Placental pericyte (primary cell): ENCODE measurements around the gene FBXW10. TPM values are rescaled to one million over a fixed set of nuclear protein-coding genes. Genes with fewer than 3 reads are reported as not detected.

Source experiments
- small RNA-seq: library from RNA; depleted of rRNA; stranded (forward); fragments of <200 nt; gene quantifications from one replicate; pipeline ENCODE3, GENCODE V24; 2012; ENCODE audit warnings: low replicate concordance
- total RNA-seq: library from RNA; depleted of rRNA; stranded (reverse); fragments of >200 nt; gene quantifications from 2 replicates; pipeline ENCODE4 v1.2.3, GENCODE V29; 2012

The FBXW10 gene
- under 0.01 TPM in 2 replicates for total RNA-seq

GRCh38 chr17:18743699-18744421 is at the start of gene FBXW10:
FBXW10 (plus strand) TSS chr17:18744054; CDS start chr17:18744245, 191 bp downstream.

DNA sequence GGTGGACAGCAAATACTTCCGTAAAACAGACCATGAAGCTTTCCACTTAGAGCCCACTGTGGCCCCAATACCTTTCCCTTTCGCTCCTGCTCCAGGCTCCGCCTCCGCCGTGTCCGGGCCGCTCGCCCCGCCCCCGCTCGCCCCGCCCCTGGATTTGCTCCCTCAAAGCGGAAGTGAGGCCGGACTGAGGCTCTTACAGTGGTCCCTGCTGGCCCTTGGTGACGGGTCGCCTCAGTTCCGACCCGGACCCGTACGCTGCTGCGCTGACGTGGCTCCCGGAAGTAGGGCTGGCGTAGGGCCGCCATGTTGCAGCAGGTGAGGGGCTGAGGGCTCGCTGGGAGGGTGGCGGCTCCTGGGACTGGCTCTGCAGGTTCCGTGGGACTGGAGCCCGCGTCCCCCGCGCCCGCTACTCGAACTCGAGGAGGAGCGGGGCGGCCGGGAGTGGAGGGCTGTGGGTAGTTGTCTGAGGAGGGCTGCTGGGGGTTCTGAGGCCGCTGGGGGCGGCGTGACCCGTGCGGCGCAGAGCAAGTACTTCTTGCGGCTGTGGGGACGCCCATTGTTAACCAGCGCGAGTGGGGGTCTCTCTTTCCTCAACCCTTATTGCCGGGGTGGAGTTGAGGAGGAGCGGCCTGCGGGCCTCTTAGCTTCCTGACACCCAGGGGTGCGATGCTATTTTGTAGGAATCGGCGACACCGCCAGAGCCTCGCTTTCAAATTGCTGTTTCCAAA is 37.3 kb downstream of the FBXW10 start, which contains the start of gene TVP23B:
TVP23B (plus strand) TSS at position 193 of the 728 bp plus-strand sequence; CDS start at position 304, 111 bp downstream.

Small RNA genes within 50 kb of the gene (small RNA-seq; reads per million reads assigned to genes)
- gene AC026271.4, result not detected

Other genes with a start within 250 kb of the FBXW10 start
- not detected in 2 replicates for gene TBC1D28, start 99.7 kb upstream of the FBXW10 start, total RNA-seq
- gene FOXO3B, start 61.7 kb upstream of the FBXW10 start, total RNA-seq, result 7.2 and 7.6 TPM in 2 replicates
- 64.7 and 84.7 TPM in 2 replicates for gene TVP23B, start 37.1 kb downstream of the FBXW10 start, total RNA-seq
- gene PRPSAP2, start 114.1 kb downstream of the FBXW10 start, total RNA-seq, result 29.8 and 45.4 TPM in 2 replicates
- not detected in 2 replicates for gene SLC5A10, start 208.1 kb downstream of the FBXW10 start, total RNA-seq